Neural cell (in vitro differentiated cells): Measurements from ENCODE around the gene POLR1G.

Experiments used
- EP300 ChIP-seq: fragments of 450-650 bp; conservative IDR thresholded peaks from 2 replicates; pipeline ENCODE4 v1.6.1; 2014; ENCODE audit warnings: antibody characterized with exemption, mild to moderate bottlenecking, moderate library complexity; ENCODE audit not compliant: poor library complexity, severe bottlenecking
- EZH2 ChIP-seq: fragments of 200-600, 300-800 bp; shearing (Covaris generic), sonication (generic); IDR thresholded peaks from 2 replicates; pipeline ENCODE4 v1.6.1; 2014; ENCODE audit warnings: antibody characterized with exemption, low read length, borderline replicate concordance, mild to moderate bottlenecking; ENCODE audit not compliant: insufficient read depth, poor library complexity, severe bottlenecking
- MXI1 ChIP-seq: fragments of 450-650 bp; conservative IDR thresholded peaks from 2 replicates; pipeline ENCODE4 v1.6.1; 2014; ENCODE audit warnings: antibody characterized with exemption, mild to moderate bottlenecking; ENCODE audit not compliant: poor library complexity, severe bottlenecking
- POLR2AphosphoS5 ChIP-seq: IDR thresholded peaks from 2 replicates; pipeline ENCODE4 v1.6.1; 2012
- RAD21 ChIP-seq: fragments of 450-650 bp; conservative IDR thresholded peaks from 2 replicates; pipeline ENCODE4 v1.6.1; 2014; ENCODE audit warnings: antibody characterized with exemption, mild to moderate bottlenecking, moderate library complexity
- TAF1 ChIP-seq: IDR thresholded peaks from 2 replicates; pipeline ENCODE4 v1.6.1; 2012; ENCODE audit warnings: low read depth
- TF ChIP-seq, protein P1 (sequence below): fragments of 450-650 bp; IDR thresholded peaks from 2 replicates; pipeline ENCODE4 v1.5.1; 2014; ENCODE audit warnings: antibody characterized with exemption, mild to moderate bottlenecking, moderate library complexity; ENCODE audit not compliant: poor library complexity, severe bottlenecking
- TF ChIP-seq, protein P2 (sequence below): IDR thresholded peaks from 2 replicates; pipeline ENCODE4 v1.6.1; 2012; ENCODE audit warnings: borderline replicate concordance

DNA sequence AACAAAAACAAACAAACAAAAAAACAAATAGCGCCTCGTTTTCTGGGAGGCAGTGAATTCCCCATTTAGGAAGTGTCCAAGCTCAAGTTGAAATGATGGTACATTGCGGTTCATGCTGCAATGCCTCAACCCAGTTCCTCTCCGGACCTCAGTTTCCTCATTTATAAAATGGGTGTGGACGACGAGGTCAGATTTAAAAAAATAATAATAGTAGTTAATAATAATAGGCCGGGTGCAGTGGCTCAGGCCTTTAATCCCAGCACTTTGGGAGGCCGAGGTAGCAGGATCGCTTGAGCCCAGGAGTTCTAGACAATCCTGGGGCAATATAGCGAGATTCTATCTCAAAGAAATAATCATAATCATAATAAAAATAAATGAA is 32.7 kb downstream of the POLR1G start:
- TF ChIP-seq, protein P1, sequence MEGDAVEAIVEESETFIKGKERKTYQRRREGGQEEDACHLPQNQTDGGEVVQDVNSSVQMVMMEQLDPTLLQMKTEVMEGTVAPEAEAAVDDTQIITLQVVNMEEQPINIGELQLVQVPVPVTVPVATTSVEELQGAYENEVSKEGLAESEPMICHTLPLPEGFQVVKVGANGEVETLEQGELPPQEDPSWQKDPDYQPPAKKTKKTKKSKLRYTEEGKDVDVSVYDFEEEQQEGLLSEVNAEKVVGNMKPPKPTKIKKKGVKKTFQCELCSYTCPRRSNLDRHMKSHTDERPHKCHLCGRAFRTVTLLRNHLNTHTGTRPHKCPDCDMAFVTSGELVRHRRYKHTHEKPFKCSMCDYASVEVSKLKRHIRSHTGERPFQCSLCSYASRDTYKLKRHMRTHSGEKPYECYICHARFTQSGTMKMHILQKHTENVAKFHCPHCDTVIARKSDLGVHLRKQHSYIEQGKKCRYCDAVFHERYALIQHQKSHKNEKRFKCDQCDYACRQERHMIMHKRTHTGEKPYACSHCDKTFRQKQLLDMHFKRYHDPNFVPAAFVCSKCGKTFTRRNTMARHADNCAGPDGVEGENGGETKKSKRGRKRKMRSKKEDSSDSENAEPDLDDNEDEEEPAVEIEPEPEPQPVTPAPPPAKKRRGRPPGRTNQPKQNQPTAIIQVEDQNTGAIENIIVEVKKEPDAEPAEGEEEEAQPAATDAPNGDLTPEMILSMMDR, result no peak
- TF ChIP-seq POLR2AphosphoS5, result no peak
- no peak for TF ChIP-seq MXI1
- TF ChIP-seq RAD21, result no peak
- TF ChIP-seq, protein P2, sequence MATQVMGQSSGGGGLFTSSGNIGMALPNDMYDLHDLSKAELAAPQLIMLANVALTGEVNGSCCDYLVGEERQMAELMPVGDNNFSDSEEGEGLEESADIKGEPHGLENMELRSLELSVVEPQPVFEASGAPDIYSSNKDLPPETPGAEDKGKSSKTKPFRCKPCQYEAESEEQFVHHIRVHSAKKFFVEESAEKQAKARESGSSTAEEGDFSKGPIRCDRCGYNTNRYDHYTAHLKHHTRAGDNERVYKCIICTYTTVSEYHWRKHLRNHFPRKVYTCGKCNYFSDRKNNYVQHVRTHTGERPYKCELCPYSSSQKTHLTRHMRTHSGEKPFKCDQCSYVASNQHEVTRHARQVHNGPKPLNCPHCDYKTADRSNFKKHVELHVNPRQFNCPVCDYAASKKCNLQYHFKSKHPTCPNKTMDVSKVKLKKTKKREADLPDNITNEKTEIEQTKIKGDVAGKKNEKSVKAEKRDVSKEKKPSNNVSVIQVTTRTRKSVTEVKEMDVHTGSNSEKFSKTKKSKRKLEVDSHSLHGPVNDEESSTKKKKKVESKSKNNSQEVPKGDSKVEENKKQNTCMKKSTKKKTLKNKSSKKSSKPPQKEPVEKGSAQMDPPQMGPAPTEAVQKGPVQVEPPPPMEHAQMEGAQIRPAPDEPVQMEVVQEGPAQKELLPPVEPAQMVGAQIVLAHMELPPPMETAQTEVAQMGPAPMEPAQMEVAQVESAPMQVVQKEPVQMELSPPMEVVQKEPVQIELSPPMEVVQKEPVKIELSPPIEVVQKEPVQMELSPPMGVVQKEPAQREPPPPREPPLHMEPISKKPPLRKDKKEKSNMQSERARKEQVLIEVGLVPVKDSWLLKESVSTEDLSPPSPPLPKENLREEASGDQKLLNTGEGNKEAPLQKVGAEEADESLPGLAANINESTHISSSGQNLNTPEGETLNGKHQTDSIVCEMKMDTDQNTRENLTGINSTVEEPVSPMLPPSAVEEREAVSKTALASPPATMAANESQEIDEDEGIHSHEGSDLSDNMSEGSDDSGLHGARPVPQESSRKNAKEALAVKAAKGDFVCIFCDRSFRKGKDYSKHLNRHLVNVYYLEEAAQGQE, result no peak
- TF ChIP-seq EZH2, result no peak
- no peak for TF ChIP-seq TAF1
- no peak for TF ChIP-seq EP300
